NCI-H2029 (cell line): ENCODE data around the gene ZNF513.

ENCODE experiments used
- DNase-seq: peaks from one replicate; lab custom pipeline; 2025; lab: John Stamatoyannopoulos, UW

The ZNF513 gene

DNA sequence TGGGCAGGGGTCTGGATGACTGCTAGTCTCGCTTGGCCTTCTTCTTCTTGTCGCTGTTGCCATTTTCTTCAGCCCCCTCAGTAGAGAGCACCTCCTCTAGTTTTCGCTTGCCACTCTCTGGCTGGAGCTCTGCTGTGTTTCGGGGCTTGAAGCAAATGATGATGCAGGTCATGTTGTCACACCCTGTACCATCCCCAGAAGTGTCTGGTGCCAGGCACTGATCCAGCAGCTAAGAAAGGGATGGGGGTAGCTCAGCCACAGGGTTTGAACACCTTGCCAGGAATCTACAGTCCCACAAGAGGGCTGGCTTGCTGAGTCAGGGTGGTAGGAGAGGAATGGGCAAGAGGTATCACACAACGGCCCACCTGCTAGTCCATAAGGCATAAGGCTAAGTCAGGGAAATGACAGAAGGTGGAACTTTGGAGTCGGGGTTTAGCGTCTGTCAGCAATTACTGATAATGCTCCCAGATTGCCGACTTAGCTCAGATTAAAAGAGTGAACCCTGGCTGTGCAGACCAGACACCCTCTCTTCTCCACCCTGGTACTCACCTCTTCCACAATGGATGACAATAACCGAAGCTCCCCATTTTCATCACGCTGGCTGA, 1.1 kb upstream of the ZNF513 start:
- DNase-seq, result no peak

- peak; percentile 33 for DNase-seq
Measured at GRCh38 chr2:27379836-27380625, 503 bp downstream of the ZNF513 start.

DNA sequence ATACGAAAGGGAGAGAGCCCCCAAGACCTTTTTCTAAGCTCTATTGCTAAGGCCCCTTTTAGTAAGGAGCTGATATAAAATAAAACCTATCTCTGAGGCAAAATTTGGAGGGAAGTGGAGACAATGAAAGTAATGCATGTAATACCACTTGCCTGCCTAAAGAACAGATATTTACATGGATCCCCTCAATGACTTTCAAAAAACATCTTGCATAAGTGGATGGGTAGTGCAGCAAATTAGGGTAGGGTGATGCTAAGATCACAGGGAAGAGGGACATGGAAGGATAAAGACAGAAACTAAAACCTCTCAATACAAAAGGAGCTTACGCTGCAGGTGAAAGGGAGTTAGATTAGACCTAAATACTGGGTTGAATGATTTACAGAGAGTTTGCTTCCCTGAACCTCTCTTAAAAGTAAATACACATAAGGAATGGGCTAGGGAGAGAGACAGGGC, 1.1 kb downstream of the ZNF513 start:
- no peak for DNase-seq

DNA sequence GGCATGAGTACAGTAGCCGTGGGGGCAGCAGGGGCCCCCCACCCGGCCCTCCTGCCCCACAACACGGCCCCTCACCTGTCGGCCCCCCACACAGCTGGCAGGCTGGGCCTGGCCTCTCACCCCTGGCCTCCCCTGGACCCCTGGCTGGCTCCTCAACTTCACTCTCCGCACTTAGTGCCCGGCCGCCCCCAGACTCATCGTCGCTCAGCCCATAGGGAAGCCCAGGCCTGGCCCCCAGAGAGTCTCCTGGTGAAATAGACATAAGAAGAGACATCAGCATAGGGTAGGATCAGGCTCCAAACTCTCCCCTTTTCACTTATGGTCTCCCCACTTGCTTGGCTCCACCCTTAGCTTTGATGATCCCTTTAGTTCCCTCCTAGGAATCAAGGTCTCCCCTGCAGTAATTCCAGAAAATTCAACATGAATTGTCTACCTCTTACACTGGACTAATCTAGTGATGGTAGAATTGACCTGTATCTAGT, 1.7 kb downstream of the ZNF513 start:
- no peak for DNase-seq

DNA sequence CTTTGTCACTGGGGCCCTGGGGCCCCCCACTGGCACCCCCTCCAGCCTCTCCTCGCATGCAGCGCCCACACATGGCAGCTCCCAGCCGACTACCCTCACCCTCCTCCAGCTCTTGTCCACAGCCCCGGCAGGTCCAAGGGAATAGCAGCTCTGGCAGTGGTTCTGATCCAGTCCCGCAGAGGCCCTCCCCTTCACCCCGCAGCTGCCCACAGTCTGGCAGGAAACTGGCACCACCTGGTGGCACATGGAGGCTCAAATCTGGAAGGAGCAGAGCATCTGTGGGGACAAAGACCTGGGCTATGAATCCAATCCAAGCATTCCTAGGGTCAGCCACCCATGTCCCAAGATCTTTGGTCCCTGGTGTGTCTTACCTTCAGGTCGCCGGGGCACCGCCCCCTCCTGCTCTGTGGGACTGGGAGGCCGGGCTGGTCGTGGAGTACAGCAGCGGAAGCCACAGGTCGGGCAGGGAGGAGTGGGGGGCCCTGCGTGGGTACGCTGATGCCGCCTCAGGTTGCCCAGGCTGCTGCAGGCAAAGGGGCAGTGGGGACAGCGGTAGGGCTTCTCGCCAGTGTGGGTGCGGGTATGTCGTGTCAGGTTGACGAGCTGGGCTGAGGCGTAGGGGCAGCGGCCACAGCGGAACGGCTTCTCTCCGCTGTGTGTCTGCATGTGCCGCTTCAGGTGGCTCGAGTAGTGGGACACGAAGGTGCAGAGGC, 2.3 kb downstream of the ZNF513 start:
- DNase-seq, result no peak

GRCh38 chr2:27377618-27378095, 2.9 kb downstream of the ZNF513 start:
- DNase-seq, result no peak

GRCh38 chr2:27376866-27377617, 3.5 kb downstream of the ZNF513 start:
- no peak for DNase-seq

- no peak for DNase-seq
Measured at GRCh38 chr2:27376151-27376865, 4.2 kb downstream of the ZNF513 start.

DNA sequence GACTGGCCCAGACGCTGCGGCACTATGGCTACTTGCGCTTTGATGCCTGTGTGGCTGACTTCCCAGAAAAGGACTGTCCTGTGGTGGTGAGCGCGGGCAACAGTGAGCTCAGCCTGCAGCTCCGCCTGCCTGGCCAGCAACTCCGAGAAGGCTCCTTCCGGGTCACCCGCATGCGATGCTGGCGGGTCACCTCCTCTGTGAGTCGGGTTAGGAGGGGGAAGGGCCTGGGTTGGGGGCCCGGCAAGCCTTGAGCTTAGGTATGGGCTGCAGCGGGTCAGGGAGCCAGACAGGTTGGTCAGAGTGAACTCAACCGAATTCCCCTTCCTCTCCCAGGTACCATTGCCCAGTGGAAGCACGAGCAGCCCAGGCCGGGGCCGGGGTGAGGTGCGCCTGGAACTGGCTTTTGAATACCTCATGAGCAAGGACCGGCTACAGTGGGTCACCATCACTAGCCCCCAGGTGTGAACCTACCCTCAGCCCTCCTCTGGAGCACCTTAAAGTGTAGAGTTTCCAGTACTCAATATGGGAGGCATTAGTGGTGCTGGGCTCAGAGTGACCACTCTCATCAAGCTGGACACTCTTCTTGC, 4.9 kb downstream of the ZNF513 start:
- DNase-seq, result no peak

- no peak for DNase-seq
Measured at GRCh38 chr2:27373567-27373966, 7.0 kb downstream of the ZNF513 start.

DNA sequence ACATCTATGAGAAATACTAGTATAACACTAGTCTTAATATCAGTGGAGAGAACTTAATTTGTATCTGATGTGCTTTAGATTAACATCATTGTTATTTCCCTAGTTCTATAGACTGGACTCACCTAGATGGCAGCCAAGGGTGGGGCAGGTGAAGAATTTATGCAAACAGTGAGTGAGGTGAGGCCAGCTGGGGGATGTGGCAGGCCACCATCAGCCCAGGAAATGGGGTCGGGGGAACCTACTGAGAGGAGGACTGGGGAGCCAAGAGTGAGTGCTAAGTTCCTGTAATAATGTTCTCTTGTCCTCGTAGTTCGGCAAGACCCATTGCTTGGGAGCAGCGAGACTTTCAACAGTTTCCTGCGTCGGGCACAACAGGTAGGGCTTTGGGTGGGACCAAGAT, 7.6 kb downstream of the ZNF513 start:
- no peak for DNase-seq

DNA sequence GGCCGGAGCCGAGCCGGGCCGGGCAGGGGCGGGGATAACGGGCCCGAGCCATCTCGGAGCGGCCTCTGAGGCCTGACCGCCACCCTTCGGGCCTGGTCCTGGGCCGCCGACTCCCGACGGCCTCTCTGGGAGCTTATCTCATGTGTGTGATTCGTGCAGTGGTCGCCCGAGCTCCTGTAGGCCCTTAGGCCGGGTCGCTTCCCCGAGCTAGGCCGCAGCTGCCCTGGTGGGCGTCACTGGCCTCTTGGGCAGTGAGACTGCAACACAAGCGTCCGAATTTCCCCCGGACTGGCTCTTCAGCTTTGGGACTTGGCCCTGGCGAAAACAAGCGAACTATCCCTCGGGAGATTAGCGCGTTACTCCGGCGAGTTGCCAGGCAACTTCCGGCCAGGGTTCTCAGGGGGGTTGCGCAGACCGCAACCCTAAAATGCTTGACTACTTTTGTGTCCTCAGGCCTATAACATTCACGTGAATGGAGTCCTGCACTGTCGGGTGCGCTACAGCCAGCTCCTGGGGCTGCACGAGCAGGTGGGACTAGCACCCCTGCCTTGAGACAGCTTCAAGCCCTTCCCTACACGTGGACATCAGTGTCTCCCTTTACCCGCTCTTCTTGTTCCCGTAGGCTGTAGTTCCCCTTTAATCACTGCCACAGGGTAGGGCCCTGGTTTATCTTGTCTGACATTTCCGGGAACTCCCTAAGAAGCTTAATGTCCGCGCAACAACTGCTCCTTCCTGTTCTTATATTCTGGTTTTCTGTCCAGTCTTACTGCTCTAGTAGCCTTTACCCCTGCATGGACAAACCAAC, 9.5 kb downstream of the ZNF513 start:
- no peak for DNase-seq

DNA sequence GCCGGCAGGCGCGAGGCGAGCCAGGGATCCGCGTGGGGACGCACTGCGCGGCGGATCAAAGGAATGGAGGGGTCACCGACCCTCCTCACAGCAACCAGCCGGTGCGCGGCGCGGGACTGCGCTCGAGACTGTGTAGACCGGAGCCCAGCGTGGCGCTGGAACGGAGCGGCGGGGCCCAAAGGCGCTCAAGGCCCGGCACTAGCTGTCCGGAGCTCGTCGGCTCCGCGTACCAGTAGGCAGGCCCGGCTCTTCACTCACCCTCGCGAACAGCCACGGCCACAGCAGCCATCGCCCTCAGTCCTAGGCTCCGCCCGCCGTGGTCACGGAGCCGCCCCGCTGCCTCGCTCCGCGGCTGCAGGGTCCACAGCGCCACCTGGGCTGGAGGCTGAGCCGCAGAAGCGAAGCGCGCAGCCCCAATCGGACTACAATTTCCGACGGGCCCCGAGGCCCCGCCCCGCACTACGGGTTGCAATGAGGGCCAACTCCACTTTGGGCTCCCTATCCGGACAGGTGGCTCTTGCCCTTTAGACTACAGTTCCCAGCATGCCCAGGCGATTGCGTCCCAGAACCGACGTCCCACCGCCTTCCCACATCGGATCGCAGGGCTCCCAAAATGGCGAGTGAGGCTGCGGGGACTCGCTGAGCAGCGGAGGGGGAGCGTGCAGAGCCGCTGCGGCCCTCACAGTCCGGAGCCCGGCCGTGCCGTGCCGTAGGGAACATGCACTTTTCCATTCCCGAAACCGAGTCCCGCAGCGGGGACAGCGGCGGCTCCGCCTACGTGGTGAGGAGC, 10.3 kb downstream of the ZNF513 start, which contains the start of the genes EIF2B4 and SNX17:
Gene EIF2B4 (minus strand): TSS at position 313 of the 790 bp plus-strand sequence. CDS start 24 bp downstream, at position 289.
Gene SNX17 (plus strand): TSS at position 591 of the 790 bp plus-strand sequence. CDS start 128 bp downstream, at position 719.
- DNase-seq, result peak; percentile 96

- peak; percentile 43 for DNase-seq
Measured at GRCh38 chr2:27369471-27370025, 11.0 kb downstream of the ZNF513 start.

DNA sequence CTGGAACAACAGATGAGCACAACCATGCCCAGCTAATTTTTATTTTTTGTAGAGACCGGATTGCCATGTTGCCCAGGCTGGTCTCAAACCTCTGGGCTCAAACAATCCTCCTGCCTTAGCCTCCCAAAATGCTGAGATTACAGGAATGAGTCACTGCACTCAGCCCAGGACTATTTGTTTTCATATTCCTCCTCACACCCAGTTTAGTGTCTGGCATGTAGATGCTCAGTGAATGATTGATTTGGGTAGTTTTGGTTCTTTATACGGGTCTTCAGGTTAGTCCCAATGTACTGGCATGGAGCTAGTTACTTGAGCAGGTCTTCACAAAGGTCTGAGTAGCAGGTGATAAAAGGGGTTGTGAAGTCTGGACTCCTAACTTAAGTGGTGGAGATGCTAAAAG, 16.6 kb downstream of the ZNF513 start:
- DNase-seq, result no peak

- no peak for DNase-seq
Measured at GRCh38 chr2:27362678-27363420, 17.7 kb downstream of the ZNF513 start.

- peak; percentile 88 for DNase-seq
Measured at GRCh38 chr2:27356382-27357181, 24.0 kb downstream of the ZNF513 start, which contains the start of gene GTF3C2. GTF3C2 (minus strand) TSS chr2:27356764; CDS start chr2:27343554, 13,210 bp downstream.
